GM15510 (cell line): Measurements from ENCODE around the gene TRIM6.

Experiments
- POLR2A ChIP-seq: IDR thresholded peaks from 3 replicates; pipeline ENCODE4 v1.6.1; 2011; ENCODE audit warnings: borderline replicate concordance; ENCODE audit not compliant: insufficient read length; ENCODE audit errors: extremely low read depth

Gene TRIM6

DNA sequence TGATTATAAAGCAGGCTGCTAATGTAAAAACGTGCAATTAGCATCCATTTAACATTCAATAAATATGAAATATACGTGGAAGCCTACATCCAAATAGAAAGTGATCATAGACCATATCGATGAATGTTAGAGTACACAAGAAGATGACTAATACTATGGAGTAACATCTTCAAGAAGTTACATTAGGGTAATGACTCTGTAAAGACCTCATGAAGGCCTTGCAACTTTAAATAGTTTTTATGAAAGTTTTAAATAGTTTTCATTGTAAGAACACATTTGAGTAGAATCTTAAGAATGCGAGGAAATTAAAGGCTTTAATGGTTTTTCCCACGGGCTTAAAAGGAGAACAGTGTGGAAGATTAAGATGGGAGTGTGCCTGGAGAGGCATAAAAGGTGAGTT, 29.8 kb downstream of the TRIM6 start:
- TF ChIP-seq POLR2A = no peak

DNA sequence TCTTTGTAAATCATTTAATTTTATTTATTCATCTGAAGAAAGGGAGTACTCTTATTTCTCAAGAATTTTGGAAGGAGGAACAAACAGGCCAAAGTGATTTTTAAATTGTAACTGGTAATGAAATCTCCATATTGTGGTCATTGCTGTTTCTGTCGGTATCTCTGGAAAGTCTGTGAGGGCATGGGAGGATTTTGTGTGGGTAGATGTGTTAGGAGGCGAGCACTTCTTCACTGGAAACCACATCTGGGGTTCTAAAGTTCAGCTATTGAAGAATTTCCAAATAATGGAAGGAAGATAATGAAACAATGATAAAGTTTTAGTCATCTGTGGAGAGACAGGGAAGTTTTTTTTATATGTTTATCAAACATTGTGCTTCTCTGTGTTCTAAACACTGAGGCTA, 35.0 kb downstream of the TRIM6 start:
- TF ChIP-seq POLR2A = no peak

DNA sequence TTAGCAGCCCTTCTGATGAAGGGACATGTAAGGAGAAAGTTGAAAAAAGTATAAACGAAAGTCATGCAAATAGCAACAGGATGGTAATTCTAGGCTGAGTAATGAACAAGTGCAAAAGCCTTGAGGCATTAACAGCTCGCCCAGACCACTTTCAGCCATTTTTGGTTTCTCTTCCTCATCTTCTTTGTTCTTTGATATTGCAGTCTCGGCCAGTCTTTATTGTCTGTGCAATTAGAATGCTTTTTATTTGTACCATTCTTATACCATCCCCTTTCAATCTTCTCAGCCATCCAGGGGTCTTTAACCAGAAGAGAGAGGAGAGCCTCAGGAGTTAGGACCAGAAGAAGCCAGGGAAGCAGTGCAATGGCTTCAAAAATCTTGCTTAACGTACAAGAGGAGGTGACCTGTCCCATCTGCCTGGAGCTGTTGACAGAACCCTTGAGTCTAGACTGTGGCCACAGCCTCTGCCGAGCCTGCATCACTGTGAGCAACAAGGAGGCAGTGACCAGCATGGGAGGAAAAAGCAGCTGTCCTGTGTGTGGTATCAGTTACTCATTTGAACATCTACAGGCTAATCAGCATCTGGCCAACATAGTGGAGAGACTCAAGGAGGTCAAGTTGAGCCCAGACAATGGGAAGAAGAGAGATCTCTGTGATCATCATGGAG, 35.7 kb downstream of the TRIM6 start:
- no peak for TF ChIP-seq POLR2A

DNA sequence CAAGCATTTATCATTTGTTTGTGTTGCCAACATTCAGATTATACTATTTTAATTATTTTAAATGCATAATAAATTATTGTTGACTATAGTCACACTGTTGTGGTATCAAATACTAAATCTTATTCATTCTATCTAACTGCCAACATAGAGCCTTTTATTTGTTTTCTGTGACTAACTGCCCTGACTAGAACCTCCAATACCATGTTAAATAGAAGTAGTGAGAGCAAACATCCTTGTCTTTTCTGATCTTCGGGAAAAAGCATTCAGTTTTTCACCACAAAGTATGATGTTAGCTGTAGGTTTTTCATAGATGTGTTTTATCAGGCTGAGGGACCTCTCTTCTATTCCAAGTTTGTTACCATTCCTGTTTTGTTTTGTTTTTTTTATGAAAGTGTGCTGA, 43.5 kb downstream of the TRIM6 start:
- no peak for TF ChIP-seq POLR2A

DNA sequence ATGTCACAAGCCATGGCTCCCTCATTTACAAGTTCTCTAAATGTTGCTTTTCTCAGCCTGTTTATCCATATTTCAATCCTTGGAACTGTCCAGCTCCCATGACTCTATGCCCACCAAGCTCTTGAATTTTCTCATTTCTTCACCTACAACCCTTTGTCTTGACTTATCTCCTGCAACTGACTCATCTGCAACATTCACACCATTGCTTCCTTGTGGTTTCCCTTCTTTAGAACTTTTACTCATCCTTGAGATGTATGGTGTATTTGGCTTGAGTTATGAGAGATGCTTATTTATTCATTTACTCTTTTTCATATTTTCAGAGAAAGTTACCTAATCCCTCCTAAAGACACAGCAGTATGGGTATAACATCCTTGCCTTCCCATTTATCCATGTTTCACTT, 47.1 kb downstream of the TRIM6 start:
- TF ChIP-seq POLR2A = no peak

DNA sequence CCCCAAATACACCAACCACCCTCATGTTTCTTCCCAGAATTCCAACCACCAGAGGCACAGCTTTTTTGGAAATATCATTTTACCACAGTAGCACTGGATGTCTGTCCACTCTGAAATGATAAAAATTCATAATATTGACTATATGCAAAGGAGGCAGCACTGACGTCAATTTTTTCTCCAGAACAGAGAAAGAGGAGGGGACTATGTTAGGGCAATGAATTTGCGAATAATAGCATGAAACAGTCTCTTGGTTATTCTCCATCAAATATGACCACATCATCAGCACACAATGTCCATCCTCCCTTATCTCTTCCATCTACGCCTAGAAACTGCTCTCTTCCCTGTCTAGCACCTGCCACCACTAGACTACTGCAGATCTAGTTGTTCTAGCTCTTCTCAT, 49.7 kb downstream of the TRIM6 start:
- TF ChIP-seq POLR2A = no peak

DNA sequence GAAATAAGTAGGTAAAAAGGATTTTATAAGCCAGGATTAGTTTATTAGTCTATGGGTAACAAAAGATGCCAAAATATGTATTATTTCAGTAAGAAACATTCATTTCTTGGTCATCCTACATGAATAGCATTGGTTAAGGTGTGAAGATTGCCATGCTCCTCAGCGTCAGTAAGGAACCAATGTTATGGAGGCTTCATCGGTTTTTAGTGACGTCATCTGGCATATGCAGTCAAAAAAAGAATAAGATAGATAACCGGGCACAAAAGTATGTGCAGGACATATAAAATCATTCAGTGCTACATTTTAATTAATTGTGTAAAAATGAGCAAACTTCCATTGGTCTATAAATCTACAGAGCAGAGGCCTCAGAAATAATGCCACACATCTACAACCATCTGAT, 59.0 kb downstream of the TRIM6 start:
- no peak for TF ChIP-seq POLR2A

DNA sequence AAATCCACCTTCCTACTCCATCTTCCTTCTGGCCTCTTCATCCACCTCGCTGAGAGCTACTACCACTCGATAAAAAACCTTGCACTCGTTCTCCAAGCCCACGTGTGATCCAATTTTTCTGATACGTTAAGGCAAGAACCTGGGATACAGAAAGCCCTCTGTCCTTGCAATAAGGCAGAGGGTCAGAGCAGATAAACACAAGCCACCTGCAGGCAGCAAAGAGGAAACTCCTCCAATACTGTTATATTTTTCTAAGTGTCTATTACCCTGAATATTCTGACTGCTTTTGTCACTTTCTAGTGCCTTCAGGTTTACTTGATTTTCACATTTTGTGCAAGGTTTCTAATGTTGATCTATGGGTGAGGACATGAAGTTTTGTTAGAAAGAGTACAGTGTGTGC, 61.9 kb downstream of the TRIM6 start:
- no peak for TF ChIP-seq POLR2A
